Sigmoid colon (tissue), 7 donors: ENCODE results near the gene PARP8. TPM values are rescaled to one million over a fixed set of nuclear protein-coding genes. Genes with fewer than 3 reads are reported as not detected.

Source experiments
- DNase-seq: peaks from one replicate; pipeline ENCODE4 v3.0.0-alpha.2; 2019
- H3K27ac ChIP-seq, 4 donors: fragments of 200-600 bp; sonication (generic); one replicate each; pipeline ENCODE4 v1.5.1; 2016 to 2019; ENCODE audit warnings: mild to moderate bottlenecking in 1 of 4
- H3K27me3 ChIP-seq, 3 donors: fragments of 200-600 bp; sonication (generic); one replicate each; pipeline ENCODE4 v1.5.1; 2019; ENCODE audit warnings: mild to moderate bottlenecking in 1 of 3
- H3K36me3 ChIP-seq, 4 donors: fragments of 200-600 bp; sonication (generic); one replicate each; pipeline ENCODE4 v1.5.1; 2016 to 2019
- H3K4me1 ChIP-seq, 4 donors: fragments of 200-600 bp; sonication (generic); one replicate each; pipeline ENCODE4 v1.5.1; 2017 to 2019
- H3K4me3 ChIP-seq, 4 donors: fragments of 200-600 bp; sonication (generic); one replicate each; pipeline ENCODE4 v1.5.1; 2017 to 2019; ENCODE audit warnings: mild to moderate bottlenecking in 2 of 4, moderate library complexity in 1 of 4
- H3K9me3 ChIP-seq, 4 donors: fragments of 200-600 bp in 3 of 4; sonication (generic) in 3 of 4; one replicate each; pipeline versions ENCODE4 v1.5.1 to v1.6.1; 2013 to 2019
- EP300 ChIP-seq, 4 donors: sonication (generic); formaldehyde crosslinking; IDR thresholded peaks; one replicate each; pipeline ENCODE4 v1.6.1; 2017; ENCODE audit warnings: antibody characterized with exemption in 4 of 4
- POLR2A ChIP-seq, 2 donors: fragments of 450-650 bp; IDR thresholded peaks; one replicate each; pipeline ENCODE4 v1.6.1; 2016; ENCODE audit warnings: antibody characterized with exemption in 2 of 2, mild to moderate bottlenecking in 2 of 2, moderate library complexity in 2 of 2
- POLR2AphosphoS5 ChIP-seq, 4 donors: sonication (generic); formaldehyde crosslinking; IDR thresholded peaks; one replicate each; pipeline ENCODE4 v1.6.1; 2017; ENCODE audit warnings: antibody characterized with exemption in 4 of 4
- WGBS, 2 donors: extraction: QIAGEN DNeasy Blood & Tissue Kit; methylation state at CpG; one replicate each; pipeline ENCODE4 v1.1.7; 2013; 5-methylcytosine and 5-hydroxymethylcytosine counted together
- intact Hi-C: fragments of 100-400 bp; cut with DNase I; formaldehyde crosslinking; loops from one replicate; pipeline ENCODE4 v1.15.1; 2023
- polyA plus RNA-seq, 3 donors: library from polyadenylated mRNA; stranded (reverse); fragments of 200-250 nt; gene quantifications; one replicate each; pipeline ENCODE4 v1.2.3, GENCODE V29; 2013
- total RNA-seq, 4 donors: library from RNA; depleted of rRNA; stranded (reverse); fragments of >200 nt; gene quantifications; one replicate each; pipeline ENCODE4 v1.1.0, GENCODE V29; 2016
- TF ChIP-seq, protein P1 (sequence below), 4 experiments: fragments of 450-650 bp in 3 of 4; fragments of 200-600 bp in 1 of 4; IDR thresholded peaks; one replicate each; pipeline ENCODE4 v1.5.1; 2016 to 2019; ENCODE audit warnings: antibody characterized with exemption in 4 of 4, mild to moderate bottlenecking in 3 of 4, moderate library complexity in 2 of 4
- donor health status: healthy with polysubstance abuse.
- donor health status: Bipolar disorder and iron deficiency.
- donor health status: healthy.

The PARP8 gene
- total and polyA plus RNA-seq, 7 donors, result 1.8 to 26.9 (median 13.3) TPM

DNA sequence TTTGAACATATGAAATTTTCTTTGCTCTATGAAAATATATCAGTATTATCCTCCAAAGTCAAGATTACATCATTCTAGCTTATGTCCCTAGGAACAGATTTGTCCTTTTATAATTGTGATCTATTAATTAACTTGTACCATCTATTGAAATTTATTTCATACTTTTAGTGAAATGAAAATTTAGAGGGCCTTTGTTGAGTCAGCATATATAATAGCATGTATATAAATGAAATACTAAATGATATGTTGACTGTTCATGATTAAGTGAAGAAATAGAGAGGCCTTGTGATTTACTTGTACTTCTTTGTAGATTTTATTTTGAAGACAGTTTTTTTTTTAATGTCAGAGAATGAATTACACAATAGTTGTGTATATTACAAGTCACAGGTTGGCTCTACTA lies 86.4 kb downstream of the PARP8 start:
- DNase-seq, result no peak
- H3K4me1 ChIP-seq, result no peaks in the 10 kb centered on the region
- H3K9me3 ChIP-seq, result no peaks in the 10 kb centered on the region
- H3K27me3 ChIP-seq, result no peaks in the 10 kb centered on the region
- no peak overlapping the region for H3K4me3 ChIP-seq
- no peaks in the 10 kb centered on the region for H3K36me3 ChIP-seq
- no peak overlapping the region for H3K27ac ChIP-seq
- TF ChIP-seq POLR2AphosphoS5 (IDR thresholded peaks at IDR 0.05) (no peak), EP300 (IDR thresholded peaks at IDR 0.05) (no peak), POLR2A (IDR thresholded peaks at IDR 0.05) (no peak)
- TF ChIP-seq, protein P1, sequence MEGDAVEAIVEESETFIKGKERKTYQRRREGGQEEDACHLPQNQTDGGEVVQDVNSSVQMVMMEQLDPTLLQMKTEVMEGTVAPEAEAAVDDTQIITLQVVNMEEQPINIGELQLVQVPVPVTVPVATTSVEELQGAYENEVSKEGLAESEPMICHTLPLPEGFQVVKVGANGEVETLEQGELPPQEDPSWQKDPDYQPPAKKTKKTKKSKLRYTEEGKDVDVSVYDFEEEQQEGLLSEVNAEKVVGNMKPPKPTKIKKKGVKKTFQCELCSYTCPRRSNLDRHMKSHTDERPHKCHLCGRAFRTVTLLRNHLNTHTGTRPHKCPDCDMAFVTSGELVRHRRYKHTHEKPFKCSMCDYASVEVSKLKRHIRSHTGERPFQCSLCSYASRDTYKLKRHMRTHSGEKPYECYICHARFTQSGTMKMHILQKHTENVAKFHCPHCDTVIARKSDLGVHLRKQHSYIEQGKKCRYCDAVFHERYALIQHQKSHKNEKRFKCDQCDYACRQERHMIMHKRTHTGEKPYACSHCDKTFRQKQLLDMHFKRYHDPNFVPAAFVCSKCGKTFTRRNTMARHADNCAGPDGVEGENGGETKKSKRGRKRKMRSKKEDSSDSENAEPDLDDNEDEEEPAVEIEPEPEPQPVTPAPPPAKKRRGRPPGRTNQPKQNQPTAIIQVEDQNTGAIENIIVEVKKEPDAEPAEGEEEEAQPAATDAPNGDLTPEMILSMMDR (IDR thresholded peaks at IDR 0.05), result no peak
- intact Hi-C loops, result loop anchor here (5.0 kb wide), 1 partner anchor 85 kb away; the partner anchor contains the start of gene PARP8

DNA sequence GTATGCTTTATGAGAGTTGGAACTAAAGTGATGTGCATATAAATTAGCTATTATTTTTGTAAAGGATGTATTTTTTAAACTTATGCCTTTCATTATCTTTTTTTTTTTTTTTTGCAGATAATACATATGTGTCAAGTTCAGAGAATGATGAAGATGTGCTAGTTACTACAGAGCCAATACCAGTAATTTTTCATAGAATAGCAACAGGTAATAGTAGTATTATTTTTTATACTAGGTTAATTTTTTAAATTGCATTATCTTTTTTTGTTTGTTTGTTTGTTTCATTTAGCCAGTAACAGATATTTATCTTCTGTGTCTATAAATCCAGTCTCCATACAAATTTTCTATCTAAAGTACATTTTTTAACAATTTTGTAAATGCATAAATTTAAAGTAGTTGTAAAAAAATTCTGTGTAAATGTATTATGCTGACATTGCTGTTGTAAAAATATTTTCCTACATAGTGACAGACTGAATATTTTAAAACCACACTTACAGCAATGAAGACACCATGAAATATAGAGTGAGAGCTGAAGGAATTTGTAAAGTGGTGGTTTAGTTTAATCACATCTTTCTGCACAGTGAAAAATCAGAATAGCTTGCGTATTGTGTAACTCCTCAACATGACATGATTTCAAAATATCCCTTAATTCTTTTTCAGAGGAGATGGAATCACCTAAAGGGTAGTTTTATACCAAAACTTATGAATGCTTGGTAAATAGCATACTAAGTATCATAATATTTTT lies 93.3 kb downstream of the PARP8 start:
- no peak for DNase-seq
- Histone ChIP-seq H3K4me3 (no peak overlapping the region), H3K36me3 (peaks cover 0 to 7% (median 0%) of the 10 kb centered on the region in 4 donors), H3K4me1 (no peaks in the 10 kb centered on the region), H3K27me3 (no peaks in the 10 kb centered on the region), H3K27ac (no peak overlapping the region), H3K9me3 (no peaks in the 10 kb centered on the region)
- TF ChIP-seq EP300 (IDR thresholded peaks at IDR 0.05) (no peak), POLR2A (IDR thresholded peaks at IDR 0.05) (no peak), POLR2AphosphoS5 (IDR thresholded peaks at IDR 0.05) (no peak)
- TF ChIP-seq, protein P1 (IDR thresholded peaks at IDR 0.05), result no peak
- intact Hi-C loops, result no loop called here
- WGBS, 2 donors, result 94 to 98% methylated on average over 1 of the region's 1 CpG

DNA sequence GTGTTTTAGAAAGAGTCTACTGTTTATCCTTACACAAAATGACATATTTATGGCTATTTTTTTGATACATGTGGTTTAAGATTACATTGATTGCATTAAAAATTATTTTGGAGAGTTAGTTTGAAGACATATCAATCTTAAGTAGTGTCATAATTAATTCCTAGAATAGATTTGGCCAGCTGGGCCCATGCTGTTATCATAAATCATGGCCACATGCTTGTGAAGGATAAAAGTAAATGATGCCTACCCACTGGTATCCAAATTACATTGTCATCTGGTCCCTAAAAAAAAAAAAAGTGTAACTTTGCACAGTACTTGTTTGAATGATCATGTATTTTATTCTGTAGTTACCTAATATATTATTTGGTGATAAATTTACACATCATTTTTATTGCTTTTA lies 96.9 kb downstream of the PARP8 start:
- H3K4me1 ChIP-seq, result no peaks in the 10 kb centered on the region
- DNase-seq, result no peak
- TF ChIP-seq EP300 (IDR thresholded peaks at IDR 0.05) (no peak), POLR2A (IDR thresholded peaks at IDR 0.05) (no peak), POLR2AphosphoS5 (IDR thresholded peaks at IDR 0.05) (no peak)
- TF ChIP-seq, protein P1 (IDR thresholded peaks at IDR 0.05), result no peak
- intact Hi-C loops, result no loop called here
- no peaks in the 10 kb centered on the region for H3K9me3 ChIP-seq
- peaks cover 0 to 7% (median 0%) of the 10 kb centered on the region in 4 donors for H3K36me3 ChIP-seq
- no peak overlapping the region for H3K27ac ChIP-seq
- H3K27me3 ChIP-seq, result no peaks in the 10 kb centered on the region
- no peak overlapping the region for H3K4me3 ChIP-seq

DNA sequence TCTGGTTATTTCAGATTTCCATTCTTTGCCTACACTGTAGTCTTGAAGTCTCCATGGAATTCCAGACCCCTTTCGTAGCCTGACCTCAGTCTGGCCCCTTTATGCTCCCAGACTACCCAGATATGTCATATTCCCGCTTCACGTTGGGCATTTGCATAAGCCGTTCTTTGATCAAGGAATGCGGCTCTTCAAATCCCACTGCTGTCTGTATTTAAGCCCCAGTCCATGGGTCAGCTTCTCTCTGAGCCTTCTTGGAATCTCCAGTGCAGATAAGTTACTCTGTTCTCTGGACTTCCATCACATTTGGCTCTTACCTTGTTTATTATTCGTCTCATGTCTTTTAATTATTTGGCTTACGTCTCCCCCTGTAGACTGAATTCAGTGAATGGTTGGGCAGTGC lies 97.4 kb downstream of the PARP8 start:
- H3K27me3 ChIP-seq, result no peaks in the 10 kb centered on the region
- peaks cover 0 to 7% (median 0%) of the 10 kb centered on the region in 4 donors for H3K36me3 ChIP-seq
- WGBS, 2 donors, result 91 to 95% methylated on average over 7 of the region's 7 CpGs

More for the DNA sequence above, 97.4 kb downstream of the PARP8 start:
- Histone ChIP-seq H3K4me1 (no peaks in the 10 kb centered on the region), H3K4me3 (no peak overlapping the region), H3K9me3 (no peaks in the 10 kb centered on the region), H3K27ac (no peak overlapping the region)
- DNase-seq, result no peak
- intact Hi-C loops, result no loop called here
- TF ChIP-seq EP300 (IDR thresholded peaks at IDR 0.05) (no peak), POLR2AphosphoS5 (IDR thresholded peaks at IDR 0.05) (no peak), POLR2A (IDR thresholded peaks at IDR 0.05) (no peak)
- TF ChIP-seq, protein P1 (IDR thresholded peaks at IDR 0.05), result no peak
